CD4-positive, CD25-positive, alpha-beta regulatory T cell (primary cell): ENCODE measurements around the gene MEP1A. TPM values are rescaled to one million over a fixed set of nuclear protein-coding genes. Genes with fewer than 3 reads are reported as not detected.

Source experiments
- ATAC-seq, 2 donors: fragments of 150-1000 bp; cut with Tn5 transposase; one replicate each; pipeline ENCODE4 v1.10.0; 2021; ENCODE audit warnings: low read depth in 2 of 2, moderate number of reproducible peaks in 2 of 2, moderate library complexity in 1 of 2
- DNase-seq, 3 donors: peaks; one replicate each; pipeline versions ENCODE4 v3.0.0 to v3.0.0-alpha.2; 2012 to 2022; ENCODE audit warnings: mixed read lengths in 1 of 3
- H3K27ac ChIP-seq: one replicate; pipeline ENCODE4 v1.7.0; 2013; ENCODE audit warnings: mild to moderate bottlenecking, low read length; ENCODE audit not compliant: insufficient read depth, poor library complexity, severe bottlenecking
- H3K27me3 ChIP-seq: one replicate; pipeline ENCODE4 v1.7.0; 2013; ENCODE audit warnings: low read length; ENCODE audit not compliant: control insufficient read depth, insufficient read depth
- H3K36me3 ChIP-seq: one replicate; pipeline ENCODE4 v1.7.0; 2013; ENCODE audit warnings: mild to moderate bottlenecking, low read length, moderate library complexity; ENCODE audit not compliant: control insufficient read depth, insufficient read depth
- H3K4me1 ChIP-seq: 2 replicates; pipeline ENCODE4 v1.7.0; 2013; ENCODE audit warnings: mild to moderate bottlenecking, low read length; ENCODE audit not compliant: insufficient read depth, control insufficient read depth, poor library complexity, severe bottlenecking
- H3K4me3 ChIP-seq: one replicate; pipeline ENCODE4 v1.7.0; 2013; ENCODE audit warnings: low read depth, mild to moderate bottlenecking, low read length, moderate library complexity
- H3K9me3 ChIP-seq, 2 experiments: 1 replicate in 1 of 2; 2 replicates in 1 of 2; pipeline ENCODE4 v1.7.0; 2013; ENCODE audit warnings: low read length in 2 of 2, mild to moderate bottlenecking in 1 of 2, moderate library complexity in 1 of 2; ENCODE audit not compliant: control insufficient read depth in 2 of 2
- H3K27ac Mint-ChIP-seq, 3 donors: one replicate each; pipeline ENCODE4 v1.8.0; 2020 to 2022; ENCODE audit warnings: mild to moderate bottlenecking in 3 of 3, mixed read lengths in 3 of 3, moderate library complexity in 2 of 3
- H3K27me3 Mint-ChIP-seq: one replicate; pipeline ENCODE4 v1.8.0; 2022; ENCODE audit warnings: mild to moderate bottlenecking, mixed read lengths
- H3K36me3 Mint-ChIP-seq: one replicate; pipeline ENCODE4 v1.8.0; 2020; ENCODE audit warnings: mixed read lengths
- H3K4me1 Mint-ChIP-seq, 4 donors: one replicate each; pipeline ENCODE4 v1.8.0; 2020 to 2022; ENCODE audit warnings: mixed read lengths in 4 of 4, mild to moderate bottlenecking in 1 of 4
- H3K4me3 Mint-ChIP-seq, 4 donors: one replicate each; pipeline ENCODE4 v1.8.0; 2020 to 2022; ENCODE audit warnings: mild to moderate bottlenecking in 4 of 4, mixed read lengths in 4 of 4, moderate library complexity in 3 of 4
- H3K9me3 Mint-ChIP-seq, 7 donors: one replicate each; pipeline ENCODE4 v1.8.0; 2020 to 2022; ENCODE audit warnings: mixed read lengths in 7 of 7, mild to moderate bottlenecking in 3 of 7, moderate library complexity in 2 of 7
- polyA plus RNA-seq, 4 donors: library from polyadenylated mRNA; unstranded; fragments of 300-500 nt; fragmentation: Illumina TruSeq; gene quantifications; one replicate each; pipeline ENCODE4 v1.2.3, GENCODE V29; 2021
- total RNA-seq: library from RNA; stranded (reverse); gene quantifications from one replicate; pipeline ENCODE4 v1.2.3, GENCODE V29; 2022

Gene MEP1A
- total and polyA plus RNA-seq, 5 donors from 2014 or later = not detected

DNA sequence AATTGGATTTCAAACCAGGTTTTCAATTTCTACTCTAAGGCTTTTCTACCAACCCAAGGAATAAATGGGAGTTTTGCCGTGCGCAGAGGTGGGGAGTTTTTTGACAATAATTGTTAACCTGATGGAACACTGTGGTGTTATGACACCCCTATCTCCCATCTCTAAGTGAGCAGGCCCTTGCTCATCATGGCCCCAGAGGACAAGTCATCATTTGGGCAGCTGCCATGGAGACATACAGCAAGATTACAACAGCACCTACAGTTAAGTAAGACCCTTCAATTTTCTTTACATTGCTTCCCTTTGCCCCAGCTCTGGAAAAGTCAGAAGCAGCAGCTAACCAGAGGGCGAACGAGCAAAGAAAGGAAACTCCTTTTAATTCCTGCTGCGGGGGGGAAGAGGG, 74.2 kb downstream of the MEP1A start:
- no peak overlapping the region for H3K4me3 Mint-ChIP-seq
- H3K36me3 Mint-ChIP-seq = no peaks in the 10 kb centered on the region
- H3K27me3 Mint-ChIP-seq = no peaks in the 10 kb centered on the region

GRCh38 chr6:46876126-46876525, 82.9 kb downstream of the MEP1A start:
- H3K4me3 ChIP-seq = no peak overlapping the region
- H3K4me1 ChIP-seq = no peaks in the 10 kb centered on the region
- Mint-ChIP-seq H3K36me3 (peaks cover 4% of the 10 kb centered on the region), H3K4me1 (no peaks in the 10 kb centered on the region), H3K9me3 (peaks cover 0 to 2% (median 0%) of the 10 kb centered on the region in 7 donors), H3K27ac (no peak overlapping the region), H3K27me3 (no peaks in the 10 kb centered on the region), H3K4me3 (no peak overlapping the region)
- no peaks in the 10 kb centered on the region for H3K9me3 ChIP-seq
- no peaks in the 10 kb centered on the region for H3K36me3 ChIP-seq
- H3K27me3 ChIP-seq = no peaks in the 10 kb centered on the region
- DNase-seq (no peak), ATAC-seq (no peak)
- no peak overlapping the region for H3K27ac ChIP-seq

More for the DNA sequence above, 74.2 kb downstream of the MEP1A start:
- Mint-ChIP-seq H3K9me3 (peaks cover 0 to 4% (median 0%) of the 10 kb centered on the region in 7 donors), H3K4me1 (no peaks in the 10 kb centered on the region), H3K27ac (no peak overlapping the region)
- DNase-seq (no peak), ATAC-seq (no peak)
- H3K4me1 ChIP-seq = no peaks in the 10 kb centered on the region
- no peaks in the 10 kb centered on the region for H3K9me3 ChIP-seq
- no peaks in the 10 kb centered on the region for H3K36me3 ChIP-seq
- no peak overlapping the region for H3K27ac ChIP-seq
- no peak overlapping the region for H3K4me3 ChIP-seq
- H3K27me3 ChIP-seq = no peaks in the 10 kb centered on the region

DNA sequence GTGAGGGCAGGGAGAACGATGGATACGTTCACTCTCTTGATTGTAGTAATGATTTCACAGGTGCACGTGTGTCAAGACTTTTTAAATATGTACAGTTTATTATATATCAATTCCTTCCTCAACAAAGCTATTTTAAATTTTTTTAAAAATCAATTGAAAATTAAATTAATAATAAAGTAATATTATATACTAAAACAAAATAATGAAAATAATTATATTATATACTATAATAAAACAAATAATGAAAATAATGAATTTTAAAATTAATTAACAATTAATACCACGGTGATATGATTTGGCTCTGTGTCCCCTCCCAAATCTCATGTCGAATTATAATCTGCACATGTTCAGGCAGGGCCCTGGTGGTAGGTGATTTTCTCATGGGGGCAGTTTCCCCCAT, 85.8 kb downstream of the MEP1A start:
- H3K4me3 ChIP-seq = no peak overlapping the region
- no peaks in the 10 kb centered on the region for H3K4me1 ChIP-seq
- Mint-ChIP-seq H3K27me3 (no peaks in the 10 kb centered on the region), H3K4me1 (no peaks in the 10 kb centered on the region), H3K4me3 (no peak overlapping the region), H3K9me3 (peaks cover 0 to 3% (median 0%) of the 10 kb centered on the region in 7 donors), H3K36me3 (peaks cover 4% of the 10 kb centered on the region), H3K27ac (no peak overlapping the region)
- DNase-seq = no peak
- no peaks in the 10 kb centered on the region for H3K36me3 ChIP-seq
- H3K27ac ChIP-seq = no peak overlapping the region
- H3K9me3 ChIP-seq = no peaks in the 10 kb centered on the region
- no peak for ATAC-seq
- H3K27me3 ChIP-seq = no peaks in the 10 kb centered on the region

DNA sequence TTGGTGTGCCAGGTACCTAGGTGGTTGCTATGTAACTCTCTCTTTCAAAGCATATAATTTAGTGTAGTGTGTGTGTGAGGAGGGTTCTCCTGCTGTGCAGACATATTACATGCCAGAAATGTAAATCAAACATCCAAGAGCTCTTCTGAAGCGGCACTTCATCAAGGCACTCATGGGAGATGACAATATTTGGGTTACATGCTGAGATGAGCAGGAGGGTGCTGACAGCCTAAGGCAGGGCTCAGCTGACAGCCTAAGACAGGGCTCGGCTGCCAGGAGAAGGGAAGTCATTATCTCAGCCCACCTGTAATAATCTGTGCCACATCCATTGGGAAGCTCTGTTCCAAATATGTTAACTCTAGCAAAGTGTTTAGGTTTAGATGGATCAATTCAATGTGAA, 89.5 kb downstream of the MEP1A start:
- no peak overlapping the region for H3K4me3 Mint-ChIP-seq
- H3K36me3 Mint-ChIP-seq = peaks cover 4% of the 10 kb centered on the region
- H3K4me1 Mint-ChIP-seq = no peaks in the 10 kb centered on the region
- H3K27me3 ChIP-seq = no peaks in the 10 kb centered on the region
- ATAC-seq (no peak), DNase-seq (no peak)
- H3K27me3 Mint-ChIP-seq = no peaks in the 10 kb centered on the region
- no peak overlapping the region for H3K4me3 ChIP-seq
- H3K36me3 ChIP-seq = no peaks in the 10 kb centered on the region
- no peak overlapping the region for H3K27ac ChIP-seq
- H3K27ac Mint-ChIP-seq = no peak overlapping the region
- no peaks in the 10 kb centered on the region for H3K9me3 ChIP-seq
- no peaks in the 10 kb centered on the region for H3K4me1 ChIP-seq
- peaks cover 0 to 3% (median 0%) of the 10 kb centered on the region in 7 donors for H3K9me3 Mint-ChIP-seq

- Histone ChIP-seq H3K27ac (no peak overlapping the region), H3K4me3 (no peak overlapping the region), H3K4me1 (no peaks in the 10 kb centered on the region), H3K9me3 (no peaks in the 10 kb centered on the region), H3K27me3 (no peaks in the 10 kb centered on the region), H3K36me3 (no peaks in the 10 kb centered on the region)
- peaks cover 0 to 1% (median 0%) of the 10 kb centered on the region in 7 donors for H3K9me3 Mint-ChIP-seq
- no peak overlapping the region for H3K4me3 Mint-ChIP-seq
- H3K4me1 Mint-ChIP-seq = no peaks in the 10 kb centered on the region
- no peak overlapping the region for H3K27ac Mint-ChIP-seq
- DNase-seq (no peak), ATAC-seq (no peak)
- no peaks in the 10 kb centered on the region for H3K27me3 Mint-ChIP-seq
- no peaks in the 10 kb centered on the region for H3K36me3 Mint-ChIP-seq
Measured at GRCh38 chr6:46888031-46888430, 94.8 kb downstream of the MEP1A start.

DNA sequence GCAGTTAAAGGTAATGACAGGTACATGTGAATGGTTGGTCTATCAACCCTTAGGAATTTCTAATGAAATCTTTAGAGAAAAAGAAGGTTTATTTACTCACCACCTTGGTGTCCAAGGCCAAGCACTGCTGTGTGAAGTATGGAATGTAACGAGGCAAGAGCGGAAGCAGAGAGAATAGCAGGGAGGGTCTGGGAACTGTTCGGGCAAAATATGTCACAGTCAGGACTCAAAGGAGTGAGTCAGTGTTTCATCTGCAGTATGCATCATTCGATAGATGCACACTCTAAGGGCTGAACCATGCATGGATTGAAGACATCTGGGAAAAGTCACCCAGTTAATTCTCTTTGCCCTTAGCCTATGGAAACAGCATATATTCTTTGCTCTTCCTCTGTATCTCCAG, 95.4 kb downstream of the MEP1A start:
- no peak overlapping the region for H3K27ac Mint-ChIP-seq

More for the DNA sequence above, 95.4 kb downstream of the MEP1A start:
- Histone ChIP-seq H3K36me3 (no peaks in the 10 kb centered on the region), H3K4me1 (no peaks in the 10 kb centered on the region), H3K27ac (no peak overlapping the region), H3K9me3 (no peaks in the 10 kb centered on the region), H3K4me3 (no peak overlapping the region), H3K27me3 (no peaks in the 10 kb centered on the region)
- Mint-ChIP-seq H3K27me3 (no peaks in the 10 kb centered on the region), H3K36me3 (no peaks in the 10 kb centered on the region), H3K4me1 (no peaks in the 10 kb centered on the region), H3K9me3 (peaks cover 0 to 2% (median 0%) of the 10 kb centered on the region in 7 donors), H3K4me3 (no peak overlapping the region)
- DNase-seq = no peak
- no peak for ATAC-seq

Other genes with a start within 250 kb of the MEP1A start
- gene CYP39A1, start 140.6 kb upstream of the MEP1A start, total RNA-seq = not detected
- gene CYP39A1, start 140.6 kb upstream of the MEP1A start, polyA plus RNA-seq = under 1 TPM in 1 of 4 donors, not detected in 3; 0.33 TPM
- gene SLC25A27, start 140.4 kb upstream of the MEP1A start, total RNA-seq = 0.54 TPM
- gene SLC25A27, start 140.4 kb upstream of the MEP1A start, polyA plus RNA-seq = under 1 TPM in 1 of 4 donors, not detected in 3; 0.15 TPM
- not detected for gene TDRD6, start 105.5 kb upstream of the MEP1A start, total RNA-seq
- not detected for gene TDRD6, start 105.5 kb upstream of the MEP1A start, polyA plus RNA-seq
- not detected for gene PLA2G7, start 58.0 kb upstream of the MEP1A start, total RNA-seq
- not detected for gene PLA2G7, start 58.0 kb upstream of the MEP1A start, polyA plus RNA-seq
- gene ANKRD66, start 46.5 kb upstream of the MEP1A start, total RNA-seq = not detected
- not detected for gene ANKRD66, start 46.5 kb upstream of the MEP1A start, polyA plus RNA-seq
- not detected for gene ADGRF5, start 128.5 kb downstream of the MEP1A start, total RNA-seq
- not detected for gene ADGRF5, start 128.5 kb downstream of the MEP1A start, polyA plus RNA-seq
- gene ADGRF1, start 248.9 kb downstream of the MEP1A start, total RNA-seq = not detected
- gene ADGRF1, start 248.9 kb downstream of the MEP1A start, polyA plus RNA-seq = not detected